HepG2 (cell line): ENCODE measurements around the gene WDR81. TPM values are rescaled to one million over a fixed set of nuclear protein-coding genes. Genes with fewer than 3 reads are reported as not detected.
A peak's percentile ranks its signal among the peaks of the same experiment; 100 is the strongest.

Source experiments
- EED ChIP-seq: sonication (generic); formaldehyde crosslinking; IDR thresholded peaks from 2 replicates; pipeline ENCODE4 v1.5.0; 2020; ENCODE audit warnings: mild to moderate bottlenecking, missing genetic modification reagents
- ERF ChIP-seq: IDR thresholded peaks from 2 replicates; pipeline ENCODE4 v1.6.1; 2018; ENCODE audit warnings: missing biosample characterization, missing genetic modification reagents
- HDAC2 ChIP-seq: sonication (generic); formaldehyde crosslinking; IDR thresholded peaks from 2 replicates; pipeline ENCODE4 v1.4.0; 2020; ENCODE audit warnings: missing genetic modification reagents
- HIVEP1 ChIP-seq: sonication (generic); formaldehyde crosslinking; IDR thresholded peaks from 2 replicates; pipeline ENCODE4 v1.4.0; 2020; ENCODE audit warnings: mild to moderate bottlenecking, missing genetic modification reagents
- SOX6 ChIP-seq, 2 experiments: fragments of 450-650 bp in 1 of 2; sonication (generic) in 1 of 2; formaldehyde crosslinking in 1 of 2; IDR thresholded peaks; 2 replicates each; pipeline versions ENCODE4 v1.4.0 to v1.6.1; 2017 to 2020; ENCODE audit warnings: antibody characterized with exemption in 1 of 2, mild to moderate bottlenecking in 1 of 2, missing genetic modification reagents in 1 of 2
- ZFP41 ChIP-seq: sonication (generic); formaldehyde crosslinking; IDR thresholded peaks from 2 replicates; pipeline ENCODE4 v1.4.0; 2020; ENCODE audit warnings: mild to moderate bottlenecking, missing genetic modification reagents, borderline replicate concordance
- ZMAT3 ChIP-seq: sonication (generic); formaldehyde crosslinking; conservative IDR thresholded peaks from 2 replicates; pipeline ENCODE4 v1.7.0; 2021; ENCODE audit warnings: missing genetic modification reagents
- ZNF24 ChIP-seq: fragments of 450-650 bp; IDR thresholded peaks from 2 replicates; pipeline ENCODE4 v1.6.1; 2017; ENCODE audit warnings: antibody characterized with exemption, mild to moderate bottlenecking
- ZNF501 ChIP-seq: sonication (generic); formaldehyde crosslinking; IDR thresholded peaks from 2 replicates; pipeline ENCODE4 v1.5.1; 2020; ENCODE audit warnings: mild to moderate bottlenecking, moderate library complexity, missing genetic modification reagents
- ZNF605 ChIP-seq: sonication (generic); formaldehyde crosslinking; IDR thresholded peaks from 2 replicates; pipeline ENCODE4 v1.8.0; 2022; ENCODE audit warnings: mild to moderate bottlenecking, missing genetic modification reagents
- ZNF678 ChIP-seq: sonication (generic); formaldehyde crosslinking; IDR thresholded peaks from 2 replicates; pipeline ENCODE4 v1.4.0; 2020; ENCODE audit warnings: mild to moderate bottlenecking, missing genetic modification reagents
- ZNF782 ChIP-seq: sonication (generic); formaldehyde crosslinking; IDR thresholded peaks from 2 replicates; pipeline ENCODE4 v1.4.0; 2020; ENCODE audit warnings: missing genetic modification reagents, mild to moderate bottlenecking, borderline replicate concordance
- polyA plus RNA-seq, 8 experiments: library from polyadenylated mRNA; depleted of rRNA in 3 of 8; stranded (reverse) in 7 of 8; unstranded in 1 of 8; fragments of >200 nt; fragmentation: Illumina TruSeq in 4 of 8; extraction: Trizol in 4 of 8; gene quantifications; 2 replicates each; pipeline versions ENCODE4 v1.2.1 to v1.2.3, GENCODE V29; 2011 to 2016; ENCODE audit warnings: low read depth in 4 of 8, missing spikeins in 1 of 8, mixed read lengths in 1 of 8; ENCODE audit not compliant: insufficient read depth in 1 of 8
- total RNA-seq, 5 experiments: library from RNA; depleted of rRNA; stranded (reverse); fragments of >200 nt; fragmentation: Illumina TruSeq; extraction: Trizol; gene quantifications; 2 replicates each; pipeline ENCODE4 v1.2.3, GENCODE V29; 2016; ENCODE audit warnings: low read depth in 1 of 5
- TF ChIP-seq, protein P1 (sequence below): sonication (generic); formaldehyde crosslinking; IDR thresholded peaks from 2 replicates; pipeline ENCODE4 v1.4.0; 2020; ENCODE audit warnings: missing genetic modification reagents
- TF ChIP-seq, protein P2 (sequence below): sonication (generic); formaldehyde crosslinking; IDR thresholded peaks from 2 replicates; pipeline ENCODE4 v1.4.0; 2020; ENCODE audit warnings: missing genetic modification reagents
- TF ChIP-seq, protein P3 (sequence below): sonication (generic); formaldehyde crosslinking; IDR thresholded peaks from 2 replicates; pipeline ENCODE4 v1.4.0; 2020; ENCODE audit warnings: mild to moderate bottlenecking, missing genetic modification reagents, borderline replicate concordance
- TF ChIP-seq, protein P4 (sequence below), 2 experiments: sonication (generic) in 1 of 2; formaldehyde crosslinking in 1 of 2; IDR thresholded peaks; 2 replicates each; pipeline versions ENCODE4 v1.5.1 to v1.6.1; 2011 to 2020; ENCODE audit warnings: borderline replicate concordance in 1 of 2, low read depth in 1 of 2, low read length in 1 of 2, mild to moderate bottlenecking in 1 of 2, missing genetic modification reagents in 1 of 2, moderate library complexity in 1 of 2

Gene WDR81
- total and polyA plus RNA-seq, 2 of the 13 experiments (the other 11 are each of a cell fraction or from before 2014, with no cell fraction given), result 9.1 to 16.7 TPM

DNA sequence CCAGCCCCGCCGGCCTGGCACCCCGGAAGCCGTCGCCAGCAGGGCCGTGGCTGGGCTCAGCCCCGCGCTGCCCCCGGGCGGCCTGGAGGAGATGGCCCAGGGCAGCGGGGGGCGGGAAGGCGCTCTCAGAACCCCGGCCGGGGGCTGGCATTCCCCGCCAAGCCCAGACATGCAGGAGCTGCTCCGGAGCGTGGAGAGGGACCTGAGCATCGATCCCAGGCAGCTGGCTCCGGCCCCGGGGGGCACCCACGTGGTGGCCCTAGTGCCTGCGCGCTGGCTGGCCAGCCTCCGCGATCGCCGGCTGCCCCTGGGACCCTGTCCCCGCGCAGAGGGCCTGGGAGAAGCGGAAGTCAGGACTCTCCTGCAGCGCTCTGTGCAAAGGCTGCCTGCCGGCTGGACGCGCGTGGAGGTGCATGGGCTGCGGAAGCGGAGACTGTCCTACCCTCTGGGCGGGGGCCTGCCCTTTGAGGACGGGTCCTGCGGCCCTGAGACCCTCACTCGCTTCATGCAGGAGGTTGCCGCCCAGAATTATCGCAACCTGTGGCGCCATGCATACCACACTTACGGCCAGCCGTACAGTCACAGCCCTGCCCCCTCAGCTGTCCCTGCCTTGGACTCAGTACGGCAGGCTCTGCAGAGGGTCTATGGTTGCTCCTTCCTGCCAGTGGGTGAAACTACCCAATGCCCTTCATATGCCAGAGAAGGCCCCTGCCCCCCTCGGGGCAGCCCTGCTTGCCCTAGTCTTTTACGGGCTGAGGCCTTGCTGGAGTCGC is 551 bp downstream of the WDR81 start (continued):
- TF ChIP-seq, protein P1, sequence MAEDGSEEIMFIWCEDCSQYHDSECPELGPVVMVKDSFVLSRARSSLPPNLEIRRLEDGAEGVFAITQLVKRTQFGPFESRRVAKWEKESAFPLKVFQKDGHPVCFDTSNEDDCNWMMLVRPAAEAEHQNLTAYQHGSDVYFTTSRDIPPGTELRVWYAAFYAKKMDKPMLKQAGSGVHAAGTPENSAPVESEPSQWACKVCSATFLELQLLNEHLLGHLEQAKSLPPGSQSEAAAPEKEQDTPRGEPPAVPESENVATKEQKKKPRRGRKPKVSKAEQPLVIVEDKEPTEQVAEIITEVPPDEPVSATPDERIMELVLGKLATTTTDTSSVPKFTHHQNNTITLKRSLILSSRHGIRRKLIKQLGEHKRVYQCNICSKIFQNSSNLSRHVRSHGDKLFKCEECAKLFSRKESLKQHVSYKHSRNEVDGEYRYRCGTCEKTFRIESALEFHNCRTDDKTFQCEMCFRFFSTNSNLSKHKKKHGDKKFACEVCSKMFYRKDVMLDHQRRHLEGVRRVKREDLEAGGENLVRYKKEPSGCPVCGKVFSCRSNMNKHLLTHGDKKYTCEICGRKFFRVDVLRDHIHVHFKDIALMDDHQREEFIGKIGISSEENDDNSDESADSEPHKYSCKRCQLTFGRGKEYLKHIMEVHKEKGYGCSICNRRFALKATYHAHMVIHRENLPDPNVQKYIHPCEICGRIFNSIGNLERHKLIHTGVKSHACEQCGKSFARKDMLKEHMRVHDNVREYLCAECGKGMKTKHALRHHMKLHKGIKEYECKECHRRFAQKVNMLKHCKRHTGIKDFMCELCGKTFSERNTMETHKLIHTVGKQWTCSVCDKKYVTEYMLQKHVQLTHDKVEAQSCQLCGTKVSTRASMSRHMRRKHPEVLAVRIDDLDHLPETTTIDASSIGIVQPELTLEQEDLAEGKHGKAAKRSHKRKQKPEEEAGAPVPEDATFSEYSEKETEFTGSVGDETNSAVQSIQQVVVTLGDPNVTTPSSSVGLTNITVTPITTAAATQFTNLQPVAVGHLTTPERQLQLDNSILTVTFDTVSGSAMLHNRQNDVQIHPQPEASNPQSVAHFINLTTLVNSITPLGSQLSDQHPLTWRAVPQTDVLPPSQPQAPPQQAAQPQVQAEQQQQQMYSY, result no peak
- TF ChIP-seq ERF (CRISPR knock-in tag) (peak; percentile 18; the same call in 1 of the 2 replicates), ZNF605 (0 out of 2 replicates have a peak, but pooled peaks have one; percentile 40), EED (CRISPR knock-in tag) (peak; percentile 54; the same call in 1 of the 2 replicates), ZMAT3 (CRISPR knock-in tag) (peak; percentile 36; the same call in 1 of the 2 replicates), ZNF782 (peak; percentile 38; the same call in 1 of the 2 replicates), ZNF501 (CRISPR knock-in tag) (peak; percentile 65; the same call in 1 of the 2 replicates), ZNF24 (no peak), ZFP41 (CRISPR knock-in tag) (no peak), SOX6 (IDR thresholded peaks at IDR 0.05) (no peak), SOX6 (CRISPR knock-in tag; IDR thresholded peaks at IDR 0.05) (0 out of 2 replicates have a peak, but pooled peaks have one; percentile 8), HDAC2 (CRISPR knock-in tag) (peak; percentile 57), HIVEP1 (CRISPR knock-in tag) (peak; percentile 12; the same call in 1 of the 2 replicates), ZNF678 (CRISPR knock-in tag) (peak; percentile 68; the same call in 1 of the 2 replicates)
- TF ChIP-seq, protein P2, sequence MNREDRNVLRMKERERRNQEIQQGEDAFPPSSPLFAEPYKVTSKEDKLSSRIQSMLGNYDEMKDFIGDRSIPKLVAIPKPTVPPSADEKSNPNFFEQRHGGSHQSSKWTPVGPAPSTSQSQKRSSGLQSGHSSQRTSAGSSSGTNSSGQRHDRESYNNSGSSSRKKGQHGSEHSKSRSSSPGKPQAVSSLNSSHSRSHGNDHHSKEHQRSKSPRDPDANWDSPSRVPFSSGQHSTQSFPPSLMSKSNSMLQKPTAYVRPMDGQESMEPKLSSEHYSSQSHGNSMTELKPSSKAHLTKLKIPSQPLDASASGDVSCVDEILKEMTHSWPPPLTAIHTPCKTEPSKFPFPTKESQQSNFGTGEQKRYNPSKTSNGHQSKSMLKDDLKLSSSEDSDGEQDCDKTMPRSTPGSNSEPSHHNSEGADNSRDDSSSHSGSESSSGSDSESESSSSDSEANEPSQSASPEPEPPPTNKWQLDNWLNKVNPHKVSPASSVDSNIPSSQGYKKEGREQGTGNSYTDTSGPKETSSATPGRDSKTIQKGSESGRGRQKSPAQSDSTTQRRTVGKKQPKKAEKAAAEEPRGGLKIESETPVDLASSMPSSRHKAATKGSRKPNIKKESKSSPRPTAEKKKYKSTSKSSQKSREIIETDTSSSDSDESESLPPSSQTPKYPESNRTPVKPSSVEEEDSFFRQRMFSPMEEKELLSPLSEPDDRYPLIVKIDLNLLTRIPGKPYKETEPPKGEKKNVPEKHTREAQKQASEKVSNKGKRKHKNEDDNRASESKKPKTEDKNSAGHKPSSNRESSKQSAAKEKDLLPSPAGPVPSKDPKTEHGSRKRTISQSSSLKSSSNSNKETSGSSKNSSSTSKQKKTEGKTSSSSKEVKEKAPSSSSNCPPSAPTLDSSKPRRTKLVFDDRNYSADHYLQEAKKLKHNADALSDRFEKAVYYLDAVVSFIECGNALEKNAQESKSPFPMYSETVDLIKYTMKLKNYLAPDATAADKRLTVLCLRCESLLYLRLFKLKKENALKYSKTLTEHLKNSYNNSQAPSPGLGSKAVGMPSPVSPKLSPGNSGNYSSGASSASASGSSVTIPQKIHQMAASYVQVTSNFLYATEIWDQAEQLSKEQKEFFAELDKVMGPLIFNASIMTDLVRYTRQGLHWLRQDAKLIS (CRISPR knock-in tag), result no peak
- TF ChIP-seq, protein P3, sequence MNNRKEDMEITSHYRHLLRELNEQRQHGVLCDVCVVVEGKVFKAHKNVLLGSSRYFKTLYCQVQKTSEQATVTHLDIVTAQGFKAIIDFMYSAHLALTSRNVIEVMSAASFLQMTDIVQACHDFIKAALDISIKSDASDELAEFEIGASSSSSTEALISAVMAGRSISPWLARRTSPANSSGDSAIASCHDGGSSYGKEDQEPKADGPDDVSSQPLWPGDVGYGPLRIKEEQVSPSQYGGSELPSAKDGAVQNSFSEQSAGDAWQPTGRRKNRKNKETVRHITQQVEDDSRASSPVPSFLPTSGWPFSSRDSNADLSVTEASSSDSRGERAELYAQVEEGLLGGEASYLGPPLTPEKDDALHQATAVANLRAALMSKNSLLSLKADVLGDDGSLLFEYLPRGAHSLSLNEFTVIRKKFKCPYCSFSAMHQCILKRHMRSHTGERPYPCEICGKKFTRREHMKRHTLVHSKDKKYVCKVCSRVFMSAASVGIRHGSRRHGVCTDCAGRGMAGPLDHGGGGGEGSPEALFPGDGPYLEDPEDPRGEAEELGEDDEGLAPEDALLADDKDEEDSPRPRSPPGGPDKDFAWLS (CRISPR knock-in tag), result no peak
- TF ChIP-seq, protein P4, sequence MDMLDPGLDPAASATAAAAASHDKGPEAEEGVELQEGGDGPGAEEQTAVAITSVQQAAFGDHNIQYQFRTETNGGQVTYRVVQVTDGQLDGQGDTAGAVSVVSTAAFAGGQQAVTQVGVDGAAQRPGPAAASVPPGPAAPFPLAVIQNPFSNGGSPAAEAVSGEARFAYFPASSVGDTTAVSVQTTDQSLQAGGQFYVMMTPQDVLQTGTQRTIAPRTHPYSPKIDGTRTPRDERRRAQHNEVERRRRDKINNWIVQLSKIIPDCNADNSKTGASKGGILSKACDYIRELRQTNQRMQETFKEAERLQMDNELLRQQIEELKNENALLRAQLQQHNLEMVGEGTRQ (IDR thresholded peaks at IDR 0.05; ENCODE audit: low read depth, low read length), result no peak
- TF ChIP-seq, protein P4 (CRISPR knock-in tag; IDR thresholded peaks at IDR 0.05; ENCODE audit: borderline replicate concordance), result no peak
